H1 (cell line): ENCODE measurements around the gene CEACAM5. TPM values are rescaled to one million over a fixed set of nuclear protein-coding genes. Genes with fewer than 3 reads are reported as not detected.

Experiments used
- CTCF ChIA-PET: fragments of 300-600 bp; sonication (Branson Sonifier 250); formaldehyde crosslinking; loops from one replicate; lab custom pipeline; 2021; ENCODE audit not compliant: partially characterized antibody; lab: Charles Lee
- POLR2A ChIA-PET: fragments of 300-600 bp; sonication (Branson Sonifier 250); formaldehyde crosslinking; loops from one replicate; lab custom pipeline; 2021; ENCODE audit warnings: inconsistent platforms; ENCODE audit not compliant: partially characterized antibody; lab: Charles Lee
- DNase-seq, 2 experiments: peaks; one replicate each; pipeline versions ENCODE4 v3.0.0 to v3.0.0-alpha.2; 2010 to 2022; ENCODE audit warnings: low spot score in 2 of 2, low read depth in 1 of 2, mixed read lengths in 1 of 2
- FAIRE-seq: peaks from 2 replicates; lab custom pipeline; 2011; peaks lifted over from hg19 to GRCh38; lab: Jason Lieb, UNC
- H2AFZ ChIP-seq: 2 replicates; pipeline ENCODE4 v1.8.1; 2012; ENCODE audit warnings: low read length, inconsistent platforms
- H2AK5ac ChIP-seq: 2 replicates; pipeline ENCODE4 v1.6.1; 2013; ENCODE audit warnings: low read depth, low read length
- H2BK120ac ChIP-seq: replicated peaks from 2 replicates; pipeline ENCODE3; 2013; ENCODE audit warnings: low read depth, low read length, inconsistent platforms
- H2BK12ac ChIP-seq: 2 replicates; pipeline ENCODE4 v1.6.1; 2013; ENCODE audit warnings: low read depth, low read length
- H2BK15ac ChIP-seq: 2 replicates; pipeline ENCODE4 v1.6.1; 2013; ENCODE audit warnings: low read length
- H2BK20ac ChIP-seq: 2 replicates; pipeline ENCODE4 v1.6.1; 2013; ENCODE audit warnings: low read length
- H2BK5ac ChIP-seq: 2 replicates; pipeline ENCODE4 v1.6.1; 2013; ENCODE audit warnings: low read depth, low read length
- H3K14ac ChIP-seq: 2 replicates; pipeline ENCODE4 v1.6.1; 2013; ENCODE audit warnings: inconsistent platforms; ENCODE audit not compliant: insufficient read length
- H3K18ac ChIP-seq: 2 replicates; pipeline ENCODE4 v1.6.1; 2013; ENCODE audit warnings: low read length; ENCODE audit errors: extremely low read depth
- H3K23ac ChIP-seq: 2 replicates; pipeline ENCODE4 v1.6.1; 2013; ENCODE audit warnings: inconsistent platforms; ENCODE audit not compliant: insufficient read length
- H3K23me2 ChIP-seq: 2 replicates; pipeline ENCODE4 v1.6.1; 2013; ENCODE audit warnings: low read depth, low read length
- H3K27ac ChIP-seq: 2 replicates; pipeline ENCODE4 v1.6.1; 2011; ENCODE audit warnings: low read depth, low read length, inconsistent platforms
- H3K27me3 ChIP-seq, 4 experiments: replicated peaks in 1 of 4; 1 replicate in 1 of 4; 2 replicates in 3 of 4; pipeline versions ENCODE4 v1.6.1 to v1.8.1; 2011 to 2013; ENCODE audit warnings: low read length in 3 of 4, mild to moderate bottlenecking in 3 of 4, inconsistent platforms in 2 of 4, mixed read lengths in 2 of 4, moderate library complexity in 1 of 4; ENCODE audit not compliant: control insufficient read depth in 3 of 4, insufficient read depth in 3 of 4; ENCODE audit errors: extremely low read depth in 1 of 4
- H3K36me3 ChIP-seq, 4 experiments: 2 replicates each; pipeline versions ENCODE4 v1.6.1 to v1.8.1; 2011 to 2013; ENCODE audit warnings: mild to moderate bottlenecking in 4 of 4, low read length in 3 of 4, moderate library complexity in 2 of 4, control low read depth in 1 of 4, inconsistent platforms in 1 of 4; ENCODE audit not compliant: insufficient read depth in 4 of 4, control insufficient read depth in 2 of 4
- H3K4ac ChIP-seq: replicated peaks from 2 replicates; pipeline ENCODE3; 2013; ENCODE audit warnings: low read length, low read depth, mixed read lengths, inconsistent platforms; ENCODE audit not compliant: insufficient read length
- H3K4me1 ChIP-seq, 4 experiments: replicated peaks in 1 of 4; 1 replicate in 1 of 4; 2 replicates in 3 of 4; pipeline versions ENCODE4 v1.6.1 to v1.8.1; 2011 to 2013; ENCODE audit warnings: low read length in 3 of 4, inconsistent platforms in 2 of 4, mixed read lengths in 1 of 4; ENCODE audit not compliant: insufficient read depth in 4 of 4, control insufficient read depth in 3 of 4
- H3K4me2 ChIP-seq, 2 experiments: 2 replicates each; pipeline versions ENCODE4 v1.6.1 to v1.8.1; 2011 to 2013; ENCODE audit warnings: low read depth in 2 of 2, low read length in 2 of 2, control low read depth in 1 of 2, inconsistent platforms in 1 of 2, mild to moderate bottlenecking in 1 of 2; ENCODE audit not compliant: insufficient read depth in 1 of 2
- H3K4me3 ChIP-seq, 4 experiments: fragments of 200-600, 300-600 bp in 1 of 4; sonication (generic), shearing (Covaris generic), sonication (Bioruptor Twin) in 1 of 4; 2 replicates each; pipeline versions ENCODE4 v1.5.1 to v1.8.1; 2011 to 2016; ENCODE audit warnings: low read length in 4 of 4, low read depth in 3 of 4, control low read depth in 2 of 4, inconsistent platforms in 2 of 4, mild to moderate bottlenecking in 2 of 4, mixed read lengths in 1 of 4, moderate library complexity in 1 of 4; ENCODE audit not compliant: insufficient read depth in 2 of 4; ENCODE audit errors: extremely low read depth in 1 of 4
- H3K56ac ChIP-seq: replicated peaks from 2 replicates; pipeline ENCODE3; 2013; ENCODE audit warnings: low read depth, mild to moderate bottlenecking, mixed read lengths, low read length, inconsistent platforms; ENCODE audit not compliant: insufficient read length
- H3K79me1 ChIP-seq: 2 replicates; pipeline ENCODE4 v1.6.1; 2013; ENCODE audit warnings: low read depth, low read length, control low read depth
- H3K79me2 ChIP-seq, 2 experiments: 2 replicates each; pipeline versions ENCODE4 v1.6.1 to v1.8.1; 2012 to 2013; ENCODE audit warnings: low read length in 2 of 2, mild to moderate bottlenecking in 2 of 2, inconsistent platforms in 1 of 2; ENCODE audit not compliant: insufficient read depth in 2 of 2, control insufficient read depth in 1 of 2
- H3K9ac ChIP-seq, 4 experiments: replicated peaks in 1 of 4; 1 replicate in 1 of 4; 2 replicates in 3 of 4; pipeline versions ENCODE4 v1.6.1 to v1.8.1; 2011 to 2013; ENCODE audit warnings: low read depth in 3 of 4, low read length in 3 of 4, control low read depth in 2 of 4, mild to moderate bottlenecking in 2 of 4, moderate library complexity in 2 of 4, inconsistent platforms in 1 of 4; ENCODE audit errors: extremely low read depth in 1 of 4
- H3K9me3 ChIP-seq, 2 experiments: 2 replicates each; pipeline versions ENCODE4 v1.6.1 to v1.8.1; 2012 to 2013; ENCODE audit warnings: mild to moderate bottlenecking in 2 of 2, moderate library complexity in 2 of 2, control low read depth in 1 of 2, inconsistent platforms in 1 of 2, low read depth in 1 of 2, low read length in 1 of 2, mixed read lengths in 1 of 2; ENCODE audit not compliant: insufficient read depth in 2 of 2
- H4K20me1 ChIP-seq, 2 experiments: replicated peaks in 1 of 2; 2 replicates each; pipeline versions ENCODE3 to v1.8.1; 2011 to 2013; ENCODE audit warnings: inconsistent platforms in 2 of 2, low read length in 2 of 2, mild to moderate bottlenecking in 1 of 2; ENCODE audit not compliant: insufficient read depth in 2 of 2, control insufficient read depth in 1 of 2
- H4K5ac ChIP-seq: 2 replicates; pipeline ENCODE4 v1.6.1; 2013; ENCODE audit warnings: low read length, low read depth, mixed read lengths, inconsistent platforms; ENCODE audit not compliant: insufficient read length
- H4K8ac ChIP-seq: 2 replicates; pipeline ENCODE4 v1.8.0; 2013; ENCODE audit warnings: mild to moderate bottlenecking, moderate library complexity, low read length, inconsistent platforms; ENCODE audit not compliant: insufficient read depth; ENCODE audit errors: extremely low read depth
- H4K91ac ChIP-seq: replicated peaks from 2 replicates; pipeline ENCODE3; 2013; ENCODE audit warnings: low read length, mixed read lengths, inconsistent platforms; ENCODE audit not compliant: insufficient read length
- BACH1 ChIP-seq: IDR thresholded peaks from 2 replicates; pipeline ENCODE4 v1.6.1; 2012; ENCODE audit warnings: low read length, improper control_type of control experiment
- CBX5 ChIP-seq: fragments of 300-800, 300-1000 bp; sonication (generic); IDR thresholded peaks from 2 replicates; pipeline ENCODE4 v1.7.1; 2016; ENCODE audit warnings: antibody characterized with exemption, low read length, low read depth
- CBX8 ChIP-seq: fragments of 300-800, 300-1000 bp; sonication (generic); IDR thresholded peaks from 2 replicates; pipeline ENCODE4 v1.7.1; 2016; ENCODE audit warnings: low read depth, low read length, borderline replicate concordance
- CTBP2 ChIP-seq: IDR thresholded peaks from 2 replicates; pipeline ENCODE4 v1.7.0; 2011; ENCODE audit warnings: borderline replicate concordance, mild to moderate bottlenecking, moderate library complexity, mixed read lengths, low read length; ENCODE audit not compliant: insufficient read depth, insufficient read length
- FOSL1 ChIP-seq: IDR thresholded peaks from 2 replicates; pipeline ENCODE4 v1.6.1; 2011; ENCODE audit warnings: mild to moderate bottlenecking, low read depth, low read length, moderate library complexity; ENCODE audit not compliant: insufficient read depth
- HDAC2 ChIP-seq, 2 experiments: fragments of 300-600 bp in 1 of 2; sonication (generic) in 1 of 2; IDR thresholded peaks; 2 replicates each; pipeline ENCODE4 v1.6.1; 2011 to 2012; ENCODE audit warnings: low read depth in 2 of 2, low read length in 2 of 2, mild to moderate bottlenecking in 2 of 2, moderate library complexity in 2 of 2, borderline replicate concordance in 1 of 2, inconsistent platforms in 1 of 2
- JUN ChIP-seq: IDR thresholded peaks from 2 replicates; pipeline ENCODE4 v1.6.1; 2011; ENCODE audit warnings: low read depth, mild to moderate bottlenecking, improper control_type of control experiment, low read length
- POLR2AphosphoS5 ChIP-seq: IDR thresholded peaks from 2 replicates; pipeline ENCODE4 v1.6.1; 2011; ENCODE audit warnings: low read depth, low read length
- POU5F1 ChIP-seq: IDR thresholded peaks from 2 replicates; pipeline ENCODE4 v1.6.1; 2011; ENCODE audit warnings: low read depth, mild to moderate bottlenecking, low read length, moderate library complexity
- RFX5 ChIP-seq: IDR thresholded peaks from 2 replicates; pipeline ENCODE4 v1.6.1; 2011; ENCODE audit warnings: low read depth, low read length, improper control_type of control experiment, borderline replicate concordance
- SAP30 ChIP-seq: fragments of 300-600 bp; sonication (generic); IDR thresholded peaks from 2 replicates; pipeline ENCODE4 v1.7.1; 2012; ENCODE audit warnings: low read length, moderate library complexity, mild to moderate bottlenecking, inconsistent platforms; ENCODE audit not compliant: insufficient read depth, insufficient replicate concordance
- YY1 ChIP-seq: IDR thresholded peaks from 2 replicates; pipeline ENCODE4 v1.6.1; 2011; ENCODE audit warnings: low read depth, mild to moderate bottlenecking, low read length
- WGBS, 2 experiments: shearing (Covaris generic) in 1 of 2; methylation state at CpG; one replicate each; pipeline versions ENCODE4 v1.1.6 to v1.1.7; 2013 to 2015; ENCODE audit warnings: low lambda C conversion rate in 2 of 2, mixed read lengths in 2 of 2, inconsistent platforms in 1 of 2, low coverage in 1 of 2, missing lambda C conversion rate in 1 of 2; ENCODE audit not compliant: insufficient replicate concordance in 2 of 2, insufficient coverage in 1 of 2, insufficient read length in 1 of 2; ENCODE audit errors: extremely low coverage in 1 of 2, missing lambda C conversion rate in 1 of 2; 5-methylcytosine and 5-hydroxymethylcytosine counted together
- polyA plus RNA-seq, 7 experiments: library from polyadenylated mRNA; depleted of rRNA in 3 of 7; stranded (reverse) in 5 of 7; unstranded in 2 of 7; fragments of >200 nt in 5 of 7; fragments of 200-250 nt in 2 of 7; gene quantifications; 1 replicate in 5 of 7; 2 replicates in 1 of 7; 4 replicates in 1 of 7; pipeline versions ENCODE4 v1.2.1 to v1.2.3, GENCODE V29; 2011 to 2013; ENCODE audit warnings: missing spikeins in 2 of 7, mixed read lengths in 2 of 7
- total RNA-seq: library from RNA; stranded (reverse); fragmentation: NEBNext Ultra II Directional; extraction: Animal tissue kit (Norgen Biotek cat#: 25700); gene quantifications from 2 replicates; pipeline ENCODE4 v1.2.1, GENCODE V29; 2021

Gene CEACAM5
- total and polyA plus RNA-seq, 2 of the 8 experiments (the other 6 are each of a cell fraction or from before 2014, with no cell fraction given) = not detected

GRCh38 chr19:41726493-41726892 is 18.1 kb downstream of the CEACAM5 start:
- H3K79me1 ChIP-seq = no peaks in the 10 kb centered on the region
- H4K5ac ChIP-seq = no peak overlapping the region
- no peak for DNase-seq
- no peaks in the 10 kb centered on the region for H3K79me2 ChIP-seq
- no peak overlapping the region for H2AFZ ChIP-seq
- ChIA-PET CTCF (no interaction called here), POLR2A (no interaction called here)
- H4K20me1 ChIP-seq = no peaks in the 10 kb centered on the region
- H3K23ac ChIP-seq = no peak overlapping the region
- no peaks in the 10 kb centered on the region for H3K27me3 ChIP-seq
- peaks cover 47 to 71% of the 10 kb centered on the region in 2 experiments for H3K9me3 ChIP-seq
- no peak overlapping the region for H3K27ac ChIP-seq
- no peak overlapping the region for H2BK20ac ChIP-seq
- WGBS, 2 experiments = 63% methylated on average over 5 of the region's 5 CpGs; no CpG with 5 or more reads in 1 of the 2 experiments
- H3K14ac ChIP-seq = no peak overlapping the region
- no peak overlapping the region for H4K8ac ChIP-seq
- FAIRE-seq = no peak
- H3K36me3 ChIP-seq = no peaks in the 10 kb centered on the region
- no peak overlapping the region for H2BK12ac ChIP-seq
- no peak overlapping the region for H2AK5ac ChIP-seq
- no peaks in the 10 kb centered on the region for H3K23me2 ChIP-seq
- no peak overlapping the region for H3K56ac ChIP-seq
- H4K91ac ChIP-seq = no peak overlapping the region
- H2BK5ac ChIP-seq = no peak overlapping the region
- TF ChIP-seq FOSL1 = no peak
- no peak for TF ChIP-seq BACH1
- TF ChIP-seq RFX5 = no peak
- no peak for TF ChIP-seq HDAC2 (IDR thresholded peaks at IDR 0.05; ENCODE audit: borderline replicate concordance in 1 of 2, low read depth in 2 of 2, low read length in 2 of 2)
- no peak for TF ChIP-seq CBX5
- TF ChIP-seq CBX8 = no peak
- no peak for TF ChIP-seq POU5F1
- TF ChIP-seq YY1 = no peak
- TF ChIP-seq POLR2AphosphoS5 = no peak
- no peak for TF ChIP-seq SAP30
- no peak for TF ChIP-seq JUN
- TF ChIP-seq CTBP2 = no peak
- H3K4me1 ChIP-seq = no peaks in the 10 kb centered on the region
- no peak overlapping the region for H3K4me2 ChIP-seq
- H2BK120ac ChIP-seq = no peak overlapping the region
- no peak overlapping the region for H3K9ac ChIP-seq
- H3K4me3 ChIP-seq = no peak overlapping the region
- H2BK15ac ChIP-seq = no peak overlapping the region
- H3K18ac ChIP-seq = no peak overlapping the region
- no peak overlapping the region for H3K4ac ChIP-seq
